ENCODE measurements around the gene SPDYE4.

Gene SPDYE4

GRCh38 chr17:8782176-8782575 is 23.8 kb upstream of the SPDYE4 start:
- DNase-seq = no peak

- DNase-seq = no peak
Measured at GRCh38 chr17:8781776-8782175, 23.4 kb upstream of the SPDYE4 start.

- no peak for DNase-seq
Measured at GRCh38 chr17:8776881-8777280, 18.5 kb upstream of the SPDYE4 start.

GRCh38 chr17:8776248-8776647 is 17.9 kb upstream of the SPDYE4 start:
- no peak for DNase-seq

- no peak for DNase-seq
Measured at GRCh38 chr17:8766731-8767130, 8.4 kb upstream of the SPDYE4 start.

GRCh38 chr17:8762012-8762411 is 3.7 kb upstream of the SPDYE4 start:
- no peak for DNase-seq

GRCh38 chr17:8757189-8757588 is 1.2 kb downstream of the SPDYE4 start:
- no peak for DNase-seq

GRCh38 chr17:8755590-8756255 is 2.6 kb downstream of the SPDYE4 start:
- no peak for DNase-seq

- no peak for DNase-seq
Measured at GRCh38 chr17:8754890-8755289, 3.5 kb downstream of the SPDYE4 start.

GRCh38 chr17:8753976-8754440 is 4.3 kb downstream of the SPDYE4 start:
- DNase-seq = no peak

GRCh38 chr17:8753136-8753975 is 5.0 kb downstream of the SPDYE4 start:
- DNase-seq = no peak

- DNase-seq = no peak
Measured at GRCh38 chr17:8749616-8750015, 8.7 kb downstream of the SPDYE4 start.

GRCh38 chr17:8747742-8748141 is 10.6 kb downstream of the SPDYE4 start:
- DNase-seq = no peak

- no peak for DNase-seq
Measured at GRCh38 chr17:8746501-8747236, 11.7 kb downstream of the SPDYE4 start.

GRCh38 chr17:8745586-8746500 is 12.5 kb downstream of the SPDYE4 start:
- peak; percentile 75 for DNase-seq

- DNase-seq = no peak
Measured at GRCh38 chr17:8744086-8744785, 14.1 kb downstream of the SPDYE4 start.

GRCh38 chr17:8742819-8743218 is 15.5 kb downstream of the SPDYE4 start:
- no peak for DNase-seq

- no peak for DNase-seq
Measured at GRCh38 chr17:8742274-8742673, 16.1 kb downstream of the SPDYE4 start.

- DNase-seq = no peak
Measured at GRCh38 chr17:8741771-8742170, 16.6 kb downstream of the SPDYE4 start.

GRCh38 chr17:8741366-8741765 is 17.0 kb downstream of the SPDYE4 start:
- DNase-seq = no peak

GRCh38 chr17:8740486-8740885 is 17.9 kb downstream of the SPDYE4 start:
- DNase-seq = peak; percentile 26

- DNase-seq = no peak
Measured at GRCh38 chr17:8739097-8739496, 19.2 kb downstream of the SPDYE4 start.

Measured in activated CD4-positive, alpha-beta T cell treated with anti-CD3 and anti-CD28 coated beads, Interleukin-2, amount 50 U/mL, for 1 hour (primary cell).